ENCODE results near the gene CACNA1C. TPM values are rescaled to one million over a fixed set of nuclear protein-coding genes. Genes with fewer than 3 reads are reported as not detected.

Gene CACNA1C
- total RNA-seq, 1 experiment from 2014 or later, result 3.7 TPM

GRCh38 chr12:2385529-2385928, 332.7 kb downstream of the CACNA1C start:
- DNase-seq (ENCODE audit: low spot score), result no peak
- H3K36me3 ChIP-seq (ENCODE audit: insufficient read depth, low read length, poor library complexity, severe bottlenecking), result no peaks in the 10 kb centered on the region
- ChIA-PET POLR2A (ENCODE audit: low non-redundant PET) (no interaction called here), CTCF (interaction anchor here (0.7 kb wide), 1 partner anchor 9 kb away, joined by 4 read pairs; no protein-coding TSS in a partner anchor)
- no peak overlapping the region for H3K4me3 ChIP-seq (ENCODE audit: low read depth, low read length, poor library complexity, severe bottlenecking)
- intact Hi-C loops (cut with micrococcal nuclease; ENCODE audit: unreplicated experiment), result loop anchor here (10.0 kb wide), 1 partner anchor 199 kb away; no protein-coding TSS in a partner anchor
- BruUV-seq (replicated peaks), result no TSS peak
- no peaks in the 10 kb centered on the region for H3K4me1 ChIP-seq (ENCODE audit: insufficient read depth, low read length, poor library complexity, severe bottlenecking)
- no peaks in the 10 kb centered on the region for H3K9me3 ChIP-seq (ENCODE audit: low read depth, low read length, poor library complexity, severe bottlenecking)
- no peaks in the 10 kb centered on the region for H3K27me3 ChIP-seq (replicated peaks; ENCODE audit: insufficient read depth, low read depth, low read length, poor library complexity)
- TF ChIP-seq EZH2 (IDR thresholded peaks at IDR 0.05; ENCODE audit: borderline replicate concordance, low read depth, low read length, poor library complexity, severe bottlenecking) (no peak), CTCF (conservative IDR thresholded peaks at IDR 0.05; ENCODE audit: low read depth, low read length) (no peak)
- H3K27ac ChIP-seq (ENCODE audit: low read depth, low read length, poor library complexity, severe bottlenecking), result no peak overlapping the region

- Histone ChIP-seq H3K4me1 (ENCODE audit: insufficient read depth, low read length, poor library complexity, severe bottlenecking) (no peaks in the 10 kb centered on the region), H3K36me3 (ENCODE audit: insufficient read depth, low read length, poor library complexity, severe bottlenecking) (no peaks in the 10 kb centered on the region), H3K27me3 (replicated peaks; ENCODE audit: insufficient read depth, low read depth, low read length, poor library complexity) (no peaks in the 10 kb centered on the region), H3K27ac (ENCODE audit: low read depth, low read length, poor library complexity, severe bottlenecking) (no peak overlapping the region), H3K9me3 (ENCODE audit: low read depth, low read length, poor library complexity, severe bottlenecking) (no peaks in the 10 kb centered on the region), H3K4me3 (ENCODE audit: low read depth, low read length, poor library complexity, severe bottlenecking) (no peak overlapping the region)
- no peak for DNase-seq (ENCODE audit: low spot score)
- ChIA-PET CTCF (no interaction called here), POLR2A (ENCODE audit: low non-redundant PET) (no interaction called here)
- no peak for TF ChIP-seq CTCF (conservative IDR thresholded peaks at IDR 0.05; ENCODE audit: low read depth, low read length)
- TF ChIP-seq EZH2 (IDR thresholded peaks at IDR 0.05; ENCODE audit: borderline replicate concordance, low read depth, low read length, poor library complexity, severe bottlenecking), result no peak
- intact Hi-C loops (cut with micrococcal nuclease; ENCODE audit: unreplicated experiment), result loop anchor here (10.0 kb wide), 1 partner anchor 198 kb away; no protein-coding TSS in a partner anchor
- no TSS peak for BruUV-seq (replicated peaks)
These were observed 333.8 kb downstream of the CACNA1C start for GRCh38 chr12:2386566-2386965.

- no peaks in the 10 kb centered on the region for H3K4me1 ChIP-seq (ENCODE audit: insufficient read depth, low read length, poor library complexity, severe bottlenecking)
- CTCF ChIA-PET, result no interaction called here
- DNase-seq (ENCODE audit: low spot score), result no peak
- no peak overlapping the region for H3K27ac ChIP-seq (ENCODE audit: low read depth, low read length, poor library complexity, severe bottlenecking)
- H3K36me3 ChIP-seq (ENCODE audit: insufficient read depth, low read length, poor library complexity, severe bottlenecking), result no peaks in the 10 kb centered on the region
- no peaks in the 10 kb centered on the region for H3K9me3 ChIP-seq (ENCODE audit: low read depth, low read length, poor library complexity, severe bottlenecking)
- BruUV-seq (replicated peaks), result no TSS peak
- POLR2A ChIA-PET (ENCODE audit: low non-redundant PET), result interaction anchor here (0.6 kb wide), 1 partner anchor 238 kb away, joined by 16 read pairs; no protein-coding TSS in a partner anchor
- TF ChIP-seq EZH2 (IDR thresholded peaks at IDR 0.05; ENCODE audit: borderline replicate concordance, low read depth, low read length, poor library complexity, severe bottlenecking) (no peak), CTCF (conservative IDR thresholded peaks at IDR 0.05; ENCODE audit: low read depth, low read length) (no peak)
- no peak overlapping the region for H3K4me3 ChIP-seq (ENCODE audit: low read depth, low read length, poor library complexity, severe bottlenecking)
- intact Hi-C loops (cut with micrococcal nuclease; ENCODE audit: unreplicated experiment), result loop anchor here (10.0 kb wide), 1 partner anchor 198 kb away; no protein-coding TSS in a partner anchor
- no peaks in the 10 kb centered on the region for H3K27me3 ChIP-seq (replicated peaks; ENCODE audit: insufficient read depth, low read depth, low read length, poor library complexity)
These were observed 334.5 kb downstream of the CACNA1C start for GRCh38 chr12:2387103-2387834.

All from A673 (cell line).